Right atrium auricular region (tissue), 2 donors: ENCODE data around the gene IZUMO1. TPM values are rescaled to one million over a fixed set of nuclear protein-coding genes. Genes with fewer than 3 reads are reported as not detected.
"Not testable (repeated sequence)": the region's sequence is repeated elsewhere in the genome, so short reads cannot be mapped to it uniquely, and the experiment has no call there.

Experiments
- DNase-seq: peaks from one replicate; pipeline ENCODE4 v3.0.0-alpha.2; 2019; ENCODE audit warnings: low spot score
- H3K27ac ChIP-seq, 2 donors: fragments of 200-600 bp; sonication (generic); 1 replicate in 1 of 2; 2 replicates in 1 of 2; pipeline ENCODE4 v1.5.1; 2016 to 2019
- H3K27me3 ChIP-seq, 2 donors: fragments of 200-600 bp; sonication (generic); one replicate each; pipeline versions ENCODE4 v1.5.1 to v1.6.0; 2017 to 2019
- H3K36me3 ChIP-seq: fragments of 200-600 bp; sonication (generic); one replicate; pipeline ENCODE4 v1.5.1; 2016
- H3K4me1 ChIP-seq, 2 donors: fragments of 200-600 bp; sonication (generic); one replicate each; pipeline versions ENCODE4 v1.5.1 to v1.6.0; 2017 to 2019
- H3K4me3 ChIP-seq, 2 donors: fragments of 200-600 bp; sonication (generic); 1 replicate in 1 of 2; 2 replicates in 1 of 2; pipeline ENCODE4 v1.5.1; 2017 to 2019; ENCODE audit warnings: mild to moderate bottlenecking in 1 of 2, moderate library complexity in 1 of 2
- H3K9me3 ChIP-seq, 2 donors: fragments of 200-600 bp; sonication (generic); one replicate each; pipeline ENCODE4 v1.5.1; 2019
- total RNA-seq, 2 donors: library from RNA; depleted of rRNA; stranded (reverse); fragments of >200 nt; gene quantifications; one replicate each; pipeline ENCODE4 v1.1.0, GENCODE V29; 2016
- TF ChIP-seq, protein P1 (sequence below), 2 donors: fragments of 200-600 bp; sonication (generic); IDR thresholded peaks; one replicate each; pipeline ENCODE4 v1.5.1; 2019; ENCODE audit warnings: antibody characterized with exemption in 2 of 2

IZUMO1 gene
- total RNA-seq, 2 donors from 2014 or later: not detected

- H3K4me3 ChIP-seq: peak within 1 kb of the TSS in 1 of 2 donors; percentile 18
- TF ChIP-seq, protein P1, sequence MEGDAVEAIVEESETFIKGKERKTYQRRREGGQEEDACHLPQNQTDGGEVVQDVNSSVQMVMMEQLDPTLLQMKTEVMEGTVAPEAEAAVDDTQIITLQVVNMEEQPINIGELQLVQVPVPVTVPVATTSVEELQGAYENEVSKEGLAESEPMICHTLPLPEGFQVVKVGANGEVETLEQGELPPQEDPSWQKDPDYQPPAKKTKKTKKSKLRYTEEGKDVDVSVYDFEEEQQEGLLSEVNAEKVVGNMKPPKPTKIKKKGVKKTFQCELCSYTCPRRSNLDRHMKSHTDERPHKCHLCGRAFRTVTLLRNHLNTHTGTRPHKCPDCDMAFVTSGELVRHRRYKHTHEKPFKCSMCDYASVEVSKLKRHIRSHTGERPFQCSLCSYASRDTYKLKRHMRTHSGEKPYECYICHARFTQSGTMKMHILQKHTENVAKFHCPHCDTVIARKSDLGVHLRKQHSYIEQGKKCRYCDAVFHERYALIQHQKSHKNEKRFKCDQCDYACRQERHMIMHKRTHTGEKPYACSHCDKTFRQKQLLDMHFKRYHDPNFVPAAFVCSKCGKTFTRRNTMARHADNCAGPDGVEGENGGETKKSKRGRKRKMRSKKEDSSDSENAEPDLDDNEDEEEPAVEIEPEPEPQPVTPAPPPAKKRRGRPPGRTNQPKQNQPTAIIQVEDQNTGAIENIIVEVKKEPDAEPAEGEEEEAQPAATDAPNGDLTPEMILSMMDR (IDR thresholded peaks at IDR 0.05): no peak
- DNase-seq: no peak
- H3K36me3 ChIP-seq: no peaks in the 10 kb centered on the region
- H3K9me3 ChIP-seq: no peaks in the 10 kb centered on the region
- peaks cover 0 to 13% of the 10 kb centered on the region in 2 donors for H3K4me1 ChIP-seq
- peak within 1 kb of the TSS in 1 of 2 donors; percentile 9 for H3K27ac ChIP-seq
- H3K27me3 ChIP-seq: no peaks in the 10 kb centered on the region
Observed at GRCh38 chr19:48695743-48696352, 50.9 kb downstream of the IZUMO1 start, which contains the start of gene FUT2. TSS of gene FUT2 (plus strand) at chr19:48695971. CDS start at chr19:48702957, 6,986 bp downstream.

- H3K27ac ChIP-seq, H3K27me3 ChIP-seq, H3K36me3 ChIP-seq, H3K4me3 ChIP-seq, DNase-seq, H3K9me3 ChIP-seq: not testable (repeated sequence)
- peaks cover 0 to 13% of the 10 kb centered on the region in 2 donors for H3K4me1 ChIP-seq
Observed at GRCh38 chr19:48693629-48694028, 53.1 kb downstream of the IZUMO1 start.

Other genes with a start within 250 kb of the IZUMO1 start
- gene LMTK3, start 235.1 kb downstream of the IZUMO1 start, total RNA-seq: 1 to 10 TPM; 1.3 to 1.6 TPM
- gene SULT2B1, start 194.7 kb downstream of the IZUMO1 start, total RNA-seq: not detected
- not detected for gene SPACA4, start 140.2 kb downstream of the IZUMO1 start, total RNA-seq
- not detected for gene FAM83E, start 131.8 kb downstream of the IZUMO1 start, total RNA-seq
- gene RPL18, start 127.7 kb downstream of the IZUMO1 start, total RNA-seq: 1,000 to 10,000 TPM in 1 of 2 donors, 100 to 1,000 TPM in 1; 846 to 1,334 TPM
- 1 to 10 TPM; 6.2 to 8.0 TPM for gene SPHK2, start 127.4 kb downstream of the IZUMO1 start, total RNA-seq
- gene DBP, start 109.5 kb downstream of the IZUMO1 start, total RNA-seq: 1 to 10 TPM; 2.8 to 5.9 TPM
- gene CA11, start 100.7 kb downstream of the IZUMO1 start, total RNA-seq: 10 to 100 TPM in 1 of 2 donors, 1 to 10 TPM in 1; 3.4 to 13.3 TPM
- under 1 TPM in 1 of 2 donors, not detected in 1; 0.16 TPM for gene NTN5, start 73.9 kb downstream of the IZUMO1 start, total RNA-seq
- gene FUT2, start 50.9 kb downstream of the IZUMO1 start, total RNA-seq: not detected
- 1 to 10 TPM in 1 of 2 donors, under 1 TPM in 1; 0.70 to 2.4 TPM for gene MAMSTR, start 27.2 kb downstream of the IZUMO1 start, total RNA-seq
- gene RASIP1, start 6.3 kb downstream of the IZUMO1 start, total RNA-seq: 10 to 100 TPM; 13.6 to 22.9 TPM
- 1 to 10 TPM; 3.1 to 3.3 TPM for gene FUT1, start 5.7 kb upstream of the IZUMO1 start, total RNA-seq
- gene FGF21, start 8.6 kb upstream of the IZUMO1 start, total RNA-seq: not detected
- 10 to 100 TPM; 32.3 to 37.5 TPM for gene BCAT2, start 64.1 kb upstream of the IZUMO1 start, total RNA-seq
- gene HSD17B14, start 89.6 kb upstream of the IZUMO1 start, total RNA-seq: 1 to 10 TPM; 3.7 to 6.3 TPM
- 10 to 100 TPM; 22.4 to 25.1 TPM for gene PLEKHA4, start 121.7 kb upstream of the IZUMO1 start, total RNA-seq
- 10 to 100 TPM; 55.0 to 97.6 TPM for gene PPP1R15A, start 125.5 kb upstream of the IZUMO1 start, total RNA-seq
- gene TULP2, start 151.8 kb upstream of the IZUMO1 start, total RNA-seq: not detected
- 100 to 1,000 TPM; 347 to 411 TPM for gene NUCB1, start 153.4 kb upstream of the IZUMO1 start, total RNA-seq
- not detected for gene DHDH, start 186.8 kb upstream of the IZUMO1 start, total RNA-seq
- gene BAX, start 208.0 kb upstream of the IZUMO1 start, total RNA-seq: 10 to 100 TPM; 10.7 to 21.2 TPM
- gene FTL, start 218.4 kb upstream of the IZUMO1 start, total RNA-seq: 1,000 to 10,000 TPM; 1,493 to 3,053 TPM
- gene GYS1, start 246.4 kb upstream of the IZUMO1 start, total RNA-seq: 10 to 100 TPM; 72.1 to 88.1 TPM
- gene RUVBL2, start 247.0 kb upstream of the IZUMO1 start, total RNA-seq: 10 to 100 TPM; 49.1 to 87.7 TPM